Esophagus (tissue), 2 donors: ENCODE results near the gene CLDN22. TPM values are rescaled to one million over a fixed set of nuclear protein-coding genes. Genes with fewer than 3 reads are reported as not detected.

Experiments
- H3K27ac ChIP-seq, 2 donors: one replicate each; pipeline ENCODE4 v1.5.1; 2013; ENCODE audit warnings: low read depth in 2 of 2, mild to moderate bottlenecking in 2 of 2, inconsistent platforms in 1 of 2, low read length in 1 of 2, moderate library complexity in 1 of 2
- H3K27me3 ChIP-seq, 2 donors: one replicate each; pipeline ENCODE4 v1.6.1; 2013; ENCODE audit warnings: low read length in 2 of 2, control low read depth in 1 of 2, mild to moderate bottlenecking in 1 of 2; ENCODE audit not compliant: insufficient read depth in 2 of 2, control insufficient read depth in 1 of 2
- H3K36me3 ChIP-seq, 2 donors: one replicate each; pipeline ENCODE4 v1.6.1; 2013; ENCODE audit warnings: low read length in 1 of 2; ENCODE audit not compliant: control insufficient read depth in 2 of 2, insufficient read depth in 2 of 2
- H3K4me1 ChIP-seq, 2 donors: one replicate each; pipeline ENCODE4 v1.6.1; 2013; ENCODE audit warnings: low read length in 1 of 2; ENCODE audit not compliant: control insufficient read depth in 2 of 2, insufficient read depth in 2 of 2
- H3K4me3 ChIP-seq, 2 donors: one replicate each; pipeline ENCODE4 v1.5.1; 2013; ENCODE audit warnings: low read length in 2 of 2, mild to moderate bottlenecking in 2 of 2, low read depth in 1 of 2, moderate library complexity in 1 of 2
- H3K9me3 ChIP-seq, 2 donors: one replicate each; pipeline ENCODE4 v1.6.1; 2013; ENCODE audit warnings: mild to moderate bottlenecking in 2 of 2, low read depth in 1 of 2, low read length in 1 of 2, moderate library complexity in 1 of 2; ENCODE audit not compliant: control insufficient read depth in 2 of 2, insufficient read depth in 1 of 2
- WGBS, 2 donors: extraction: QIAGEN DNeasy Blood & Tissue Kit; methylation state at CpG; one replicate each; pipeline ENCODE4 v1.1.7; 2013; 5-methylcytosine and 5-hydroxymethylcytosine counted together
- polyA plus RNA-seq, 2 donors: library from polyadenylated mRNA; stranded (reverse); fragments of 200-250 nt; gene quantifications; one replicate each; pipeline ENCODE4 v1.2.3, GENCODE V29; 2013
- donor health status: healthy with polysubstance abuse.
- donor health status: Bipolar disorder and iron deficiency.

Gene CLDN22
- polyA plus RNA-seq, 2 donors: 0.08 to 0.09 TPM

DNA sequence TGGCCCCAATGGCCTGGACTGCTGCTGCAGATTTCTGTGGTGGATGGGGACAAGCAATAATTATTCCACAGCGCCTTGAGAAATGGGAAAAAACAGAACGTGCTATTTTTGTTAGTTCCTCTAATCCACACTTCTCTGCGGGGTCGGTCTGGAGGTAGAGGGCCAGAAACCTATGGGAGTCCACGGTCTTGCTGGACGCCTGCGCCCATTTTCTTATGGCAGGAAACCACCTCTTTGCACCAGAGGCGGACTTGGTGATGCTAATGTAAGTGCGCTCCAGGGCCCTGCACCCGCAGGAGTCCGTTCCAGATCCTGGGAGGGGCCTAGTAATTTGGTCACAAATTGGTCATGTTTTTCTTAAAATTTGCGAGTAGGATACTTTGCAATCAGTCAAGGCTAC lies 28.1 kb upstream of the CLDN22 start:
- WGBS, 2 donors: 88 to 91% methylated on average over 12 of the region's 12 CpGs
- Histone ChIP-seq H3K27ac (no peak overlapping the region), H3K4me3 (no peak overlapping the region), H3K4me1 (peaks cover 4 to 12% of the 10 kb centered on the region in 2 donors), H3K36me3 (no peaks in the 10 kb centered on the region), H3K27me3 (no peaks in the 10 kb centered on the region), H3K9me3 (peaks cover 0 to 2% of the 10 kb centered on the region in 2 donors)

DNA sequence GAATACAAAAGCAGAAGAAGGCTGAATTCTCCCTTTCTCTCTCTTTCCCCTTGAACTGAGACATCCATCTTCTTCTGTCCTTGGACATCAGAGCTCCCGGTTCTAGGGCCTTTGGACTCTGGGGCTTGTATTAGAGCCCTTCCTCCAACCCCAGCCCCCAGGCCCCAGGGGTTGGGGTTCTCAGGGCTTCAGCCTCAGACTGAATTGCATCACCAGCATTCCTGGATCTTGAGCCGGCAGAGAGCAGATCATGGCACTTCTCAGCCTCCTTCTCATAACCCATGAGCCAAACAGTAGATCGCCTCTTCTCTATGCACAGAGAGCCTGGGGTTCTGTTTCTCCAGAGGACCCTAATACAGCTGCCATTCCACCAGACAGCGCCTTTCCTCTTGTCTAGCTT lies 27.5 kb upstream of the CLDN22 start:
- Histone ChIP-seq H3K27me3 (no peaks in the 10 kb centered on the region), H3K4me3 (no peak overlapping the region), H3K4me1 (peaks cover 4 to 12% of the 10 kb centered on the region in 2 donors)

DNA sequence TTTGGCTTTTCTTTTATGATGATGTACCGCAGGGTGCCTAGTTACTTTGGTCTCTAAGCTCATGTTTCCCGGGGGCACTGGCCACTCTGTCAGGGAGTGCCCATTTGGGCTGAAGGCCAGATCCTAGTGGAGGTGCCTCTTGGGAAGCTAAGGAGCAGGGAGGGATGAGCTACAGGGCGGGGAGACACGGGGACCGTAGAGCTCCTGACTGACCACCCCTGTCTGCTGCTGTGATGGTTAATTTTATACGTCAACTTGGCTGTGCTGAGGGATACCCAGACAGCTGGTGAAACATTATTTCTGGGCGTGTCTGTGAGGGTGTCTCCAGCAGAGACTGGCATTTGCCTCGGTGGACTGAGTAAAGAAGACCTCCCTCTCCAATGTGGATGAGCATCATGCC lies 27.1 kb upstream of the CLDN22 start:
- Histone ChIP-seq H3K4me1 (peaks cover 4 to 15% of the 10 kb centered on the region in 2 donors), H3K27ac (no peak overlapping the region)

More for the DNA sequence above, 27.5 kb upstream of the CLDN22 start:
- H3K27ac ChIP-seq: no peak overlapping the region
- WGBS, 2 donors: 81 to 90% methylated on average over 4 of the region's 4 CpGs
- no peaks in the 10 kb centered on the region for H3K36me3 ChIP-seq
- H3K9me3 ChIP-seq: peaks cover 0 to 2% of the 10 kb centered on the region in 2 donors

DNA sequence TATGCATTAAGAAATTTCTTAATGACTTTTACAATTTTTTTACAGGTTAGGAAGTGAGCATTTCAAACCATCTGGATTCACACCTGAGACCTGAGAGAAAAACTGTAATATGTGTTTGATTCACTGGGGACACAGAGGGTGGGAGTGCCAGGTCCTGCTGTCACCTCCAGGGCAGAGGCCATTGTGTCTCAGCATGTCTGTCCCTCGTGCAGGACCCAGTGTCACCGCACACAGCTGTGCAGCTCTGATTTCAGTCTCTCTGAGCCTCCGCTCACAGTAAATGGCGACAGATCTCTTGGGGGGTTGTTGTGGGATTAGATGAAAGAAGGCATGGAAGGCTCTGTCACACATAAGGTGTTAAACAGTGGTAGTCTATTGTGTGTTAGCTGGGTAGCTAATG lies 25.2 kb upstream of the CLDN22 start:
- Histone ChIP-seq H3K9me3 (peaks cover 0 to under 1% of the 10 kb centered on the region in 2 donors), H3K4me1 (peaks cover 4 to 7% of the 10 kb centered on the region in 2 donors), H3K27me3 (no peaks in the 10 kb centered on the region), H3K4me3 (no peak overlapping the region), H3K36me3 (no peaks in the 10 kb centered on the region), H3K27ac (no peak overlapping the region)
- WGBS, 2 donors: 87 to 88% methylated on average over 4 of the region's 4 CpGs

More for the DNA sequence above, 27.1 kb upstream of the CLDN22 start:
- Histone ChIP-seq H3K4me3 (no peak overlapping the region), H3K36me3 (no peaks in the 10 kb centered on the region), H3K27me3 (no peaks in the 10 kb centered on the region), H3K9me3 (peaks cover 0 to 2% of the 10 kb centered on the region in 2 donors)
- WGBS, 2 donors: 87 to 91% methylated on average over 8 of the region's 8 CpGs

DNA sequence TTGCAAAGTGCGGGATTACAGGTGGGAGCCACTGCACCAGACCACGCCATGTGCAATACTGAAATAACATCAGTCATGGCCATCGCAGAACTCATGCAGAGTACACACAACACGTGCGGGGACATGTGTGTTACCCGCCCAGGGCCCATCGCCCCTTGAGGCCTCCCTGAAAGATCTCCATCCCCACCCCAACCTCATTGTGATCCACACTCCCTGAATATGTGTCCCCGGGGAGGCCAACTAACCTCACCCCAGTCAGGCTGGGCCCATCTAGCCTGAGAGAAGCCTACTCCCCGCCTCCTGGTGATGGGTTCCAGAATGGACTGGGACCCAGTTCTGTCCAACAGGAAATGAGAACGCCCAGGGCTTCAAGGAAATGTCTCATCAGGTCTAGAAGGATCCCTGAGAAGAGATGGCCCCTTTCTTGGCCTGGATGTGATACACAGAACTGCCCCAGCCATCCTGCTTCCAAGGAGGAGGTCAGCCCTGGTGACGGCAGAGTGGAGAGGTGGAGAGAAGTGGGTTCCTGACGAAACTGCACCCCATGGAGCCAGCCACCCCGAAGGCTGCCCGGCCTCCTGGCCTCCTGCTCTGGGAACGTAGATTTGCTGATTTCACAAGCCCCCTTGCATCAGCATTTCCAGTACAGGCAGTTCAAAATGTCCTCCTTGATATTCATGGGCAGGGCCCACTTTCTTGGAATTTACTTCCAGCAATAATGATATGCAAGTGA lies 24.6 kb upstream of the CLDN22 start:
- Histone ChIP-seq H3K27me3 (no peaks in the 10 kb centered on the region), H3K4me1 (peaks cover 4 to 6% of the 10 kb centered on the region in 2 donors)
- 85 to 87% methylated on average over 15 of the region's 15 CpGs for WGBS, 2 donors

DNA sequence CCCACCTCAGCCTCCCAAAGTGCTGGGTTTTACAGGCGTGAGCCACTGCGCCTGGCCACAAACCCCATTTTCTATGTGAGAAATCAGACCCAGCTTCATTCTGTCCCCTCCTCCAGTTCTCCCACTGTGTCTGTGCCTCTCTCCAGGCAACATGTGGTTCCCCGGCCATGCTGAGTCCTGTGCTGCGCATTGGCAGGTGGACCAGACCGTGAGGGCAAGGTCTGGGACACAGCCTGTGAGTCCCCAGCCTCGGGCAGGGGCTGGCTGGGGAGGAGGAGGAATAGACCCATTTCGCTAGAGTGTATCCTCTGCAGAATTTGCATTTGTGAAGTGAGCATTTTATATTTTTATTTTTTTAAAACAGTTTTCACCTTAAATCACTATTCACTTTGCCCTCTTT lies 23.7 kb upstream of the CLDN22 start:
- no peaks in the 10 kb centered on the region for H3K36me3 ChIP-seq
- no peak overlapping the region for H3K27ac ChIP-seq
- peaks cover 4 to 6% of the 10 kb centered on the region in 2 donors for H3K4me1 ChIP-seq
- H3K9me3 ChIP-seq: no peaks in the 10 kb centered on the region
- no peaks in the 10 kb centered on the region for H3K27me3 ChIP-seq
- H3K4me3 ChIP-seq: no peak overlapping the region
- 90 to 91% methylated on average over 7 of the region's 7 CpGs for WGBS, 2 donors

More for the DNA sequence above, 24.6 kb upstream of the CLDN22 start:
- Histone ChIP-seq H3K9me3 (no peaks in the 10 kb centered on the region), H3K36me3 (no peaks in the 10 kb centered on the region), H3K27ac (no peak overlapping the region), H3K4me3 (no peak overlapping the region)

DNA sequence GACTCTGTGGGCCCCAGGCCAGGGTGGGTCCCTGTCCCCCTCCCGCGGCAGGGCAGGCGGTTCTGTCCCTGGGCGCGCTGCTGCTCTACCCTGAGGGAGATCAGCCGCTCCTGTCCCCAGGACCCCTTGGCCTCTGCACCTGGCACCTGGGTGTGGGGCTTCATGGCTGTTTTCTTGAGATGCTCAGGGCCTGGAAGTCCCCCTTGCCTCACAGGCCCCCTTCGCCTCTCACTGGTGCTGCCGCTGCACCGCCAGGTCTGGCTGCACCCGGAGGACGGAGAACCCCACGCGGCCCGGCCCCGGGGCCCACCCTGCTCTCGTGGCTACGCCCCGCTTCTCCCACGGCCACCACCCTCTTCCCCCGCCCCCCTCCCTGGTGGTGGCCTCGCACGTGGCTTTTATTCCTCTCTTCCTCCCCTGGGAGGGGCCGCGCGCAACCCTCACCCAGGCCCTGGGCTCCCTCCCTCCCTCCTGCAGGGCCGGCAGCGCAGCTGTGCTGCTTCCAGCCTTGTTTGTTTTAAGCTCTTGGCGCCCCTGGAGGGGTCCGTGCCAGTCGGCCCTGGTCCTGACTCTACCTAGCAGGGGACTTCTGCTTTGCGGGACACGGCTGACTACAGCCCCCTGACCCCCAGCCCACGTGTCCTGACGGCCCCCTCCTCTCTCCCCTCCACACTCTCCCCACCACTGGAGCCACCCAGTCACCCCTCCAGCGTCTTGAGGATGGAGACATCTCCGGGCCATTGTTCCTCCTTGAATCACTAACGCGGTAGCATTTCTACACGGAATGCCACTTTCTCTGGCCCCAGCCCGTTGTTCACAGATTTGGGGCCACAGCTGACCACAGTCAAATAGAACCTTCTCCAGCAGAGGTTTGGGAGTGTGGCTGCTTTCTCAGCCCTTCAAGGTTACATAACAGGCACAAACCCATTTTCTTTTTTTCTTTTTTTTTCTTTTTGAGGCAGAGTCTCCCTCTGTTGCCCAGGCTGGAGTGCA lies 22.8 kb upstream of the CLDN22 start:
- Histone ChIP-seq H3K4me1 (peaks cover 0 to 3% of the 10 kb centered on the region in 2 donors), H3K36me3 (no peaks in the 10 kb centered on the region), H3K27me3 (no peaks in the 10 kb centered on the region), H3K4me3 (no peak overlapping the region), H3K27ac (no peak overlapping the region), H3K9me3 (no peaks in the 10 kb centered on the region)
- 21 to 27% methylated on average over 34 to 40 of the region's 40 CpGs for WGBS, 2 donors

DNA sequence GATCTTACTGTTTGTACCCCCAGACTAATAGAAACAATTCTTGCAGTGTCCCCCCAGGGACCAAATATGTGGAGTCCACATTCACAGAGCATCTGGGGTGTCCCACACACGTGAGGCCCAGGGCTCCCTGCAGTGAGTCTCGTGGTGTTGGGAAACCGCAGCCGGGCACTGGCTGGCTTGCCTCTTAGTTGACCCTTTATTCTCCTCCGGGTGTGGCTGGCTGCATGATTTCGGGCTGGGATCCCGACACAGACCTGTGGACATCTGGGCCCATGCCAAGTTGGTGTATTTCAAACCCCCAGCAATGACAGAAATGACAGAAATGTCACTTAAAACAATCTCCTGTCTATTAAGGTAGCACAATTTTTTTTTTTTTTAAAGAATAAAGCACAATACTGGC lies 17.8 kb upstream of the CLDN22 start:
- H3K27me3 ChIP-seq: no peaks in the 10 kb centered on the region
- no peaks in the 10 kb centered on the region for H3K36me3 ChIP-seq
- H3K4me1 ChIP-seq: peaks cover 0 to 6% of the 10 kb centered on the region in 2 donors
- H3K4me3 ChIP-seq: no peak overlapping the region
- H3K9me3 ChIP-seq: no peaks in the 10 kb centered on the region
- H3K27ac ChIP-seq: no peak overlapping the region
- WGBS, 2 donors: 59 to 73% methylated on average over 7 of the region's 7 CpGs

DNA sequence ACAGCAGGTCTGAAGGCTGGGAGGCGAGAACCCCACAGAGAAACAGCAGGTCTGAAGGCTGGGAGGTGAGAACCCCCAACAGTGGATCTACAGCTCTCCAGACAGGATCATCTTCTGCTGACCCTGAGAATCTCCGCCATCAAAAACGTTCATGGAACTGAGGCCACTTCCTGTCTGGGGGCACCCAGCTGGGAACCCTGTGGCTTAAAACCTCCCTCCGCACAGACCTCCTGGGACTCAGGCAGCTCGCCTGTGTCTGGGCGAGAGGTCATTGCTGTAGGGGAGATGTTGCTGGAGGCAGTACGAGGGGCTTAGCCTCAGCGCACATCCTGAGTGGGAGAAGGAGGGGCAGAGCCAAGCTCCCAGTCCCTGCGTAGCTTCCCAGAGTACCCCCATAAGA lies 17.3 kb upstream of the CLDN22 start:
- WGBS, 2 donors: 84 to 89% methylated on average over 9 of the region's 9 CpGs
- Histone ChIP-seq H3K4me3 (no peak overlapping the region), H3K36me3 (no peaks in the 10 kb centered on the region), H3K27ac (no peak overlapping the region), H3K4me1 (peaks cover 0 to 3% of the 10 kb centered on the region in 2 donors), H3K9me3 (no peaks in the 10 kb centered on the region), H3K27me3 (no peaks in the 10 kb centered on the region)
